ENCODE results near the gene GRM8. TPM values are rescaled to one million over a fixed set of nuclear protein-coding genes. Genes with fewer than 3 reads are reported as not detected.
A peak's percentile ranks its signal among the peaks of the same experiment; 100 is the strongest.

Gene GRM8
- total and polyA plus RNA-seq, 9 of the 15 experiments (the other 6 are each of a cell fraction or from before 2014, with no cell fraction given), result 0.13 TPM; not detected in 7

DNA sequence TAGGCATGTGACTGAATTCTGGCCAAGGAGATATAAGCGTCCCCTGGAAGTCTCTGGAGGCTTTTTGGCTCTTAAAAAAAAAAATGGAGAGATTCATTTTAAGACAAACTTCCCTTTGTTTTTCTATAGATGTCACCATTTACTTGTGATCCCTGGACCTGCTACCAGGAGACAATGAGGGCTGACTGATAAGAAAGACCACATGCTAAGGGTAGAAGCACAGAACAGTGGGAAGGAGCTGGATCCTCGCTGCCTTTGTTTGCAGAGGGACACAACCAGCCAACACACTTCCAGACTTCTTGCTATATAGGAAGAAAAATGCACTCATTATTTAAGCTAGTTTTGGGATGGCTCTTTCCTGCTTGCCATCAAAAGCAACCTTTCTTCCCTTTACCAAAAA, 172.2 kb downstream of the GRM8 start (continued):
- no peak for TF ChIP-seq TFAM (CRISPR knock-in tag; conservative IDR thresholded peaks at IDR 0.05)

DNA sequence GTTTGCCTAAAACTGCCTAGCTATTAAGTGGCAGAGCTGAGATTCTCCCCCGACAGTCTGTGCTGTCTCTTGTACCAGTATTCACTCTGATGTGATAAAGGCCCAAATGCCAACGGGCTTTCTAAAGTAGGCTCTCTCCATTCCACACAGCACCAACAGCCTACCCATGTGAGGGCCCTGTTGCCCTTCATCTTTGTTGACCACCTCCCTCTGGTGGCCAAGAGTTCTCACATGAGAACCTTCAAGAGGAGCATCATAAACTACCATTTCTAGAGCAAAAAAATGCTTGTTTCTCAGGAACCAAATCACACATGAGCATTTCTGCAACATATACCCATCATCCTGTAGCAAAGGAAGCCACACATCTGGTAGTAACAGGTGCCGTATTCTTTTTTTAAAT, 185.8 kb downstream of the GRM8 start:
- H3K4me1 ChIP-seq (replicated peaks in 1 of 2; ENCODE audit: control insufficient read depth in 2 of 2, insufficient read depth in 2 of 2, low read length in 2 of 2), result no peaks in the 10 kb centered on the region
- WGBS (ENCODE audit: insufficient coverage, low coverage, missing lambda C conversion rate), result 3% methylated on average over 3 of the region's 3 CpGs
- no peak overlapping the region for H3K4me2 ChIP-seq (ENCODE audit: insufficient read depth, low read length)
- TF ChIP-seq NR0B1 (IDR thresholded peaks at IDR 0.05; ENCODE audit: partially characterized antibody), result no peak
- TF ChIP-seq RAD21 (CRISPR knock-in tag; conservative IDR thresholded peaks at IDR 0.05 in 1 of 2, IDR thresholded peaks at IDR 0.05 in 1 of 2), result 0 out of 4 replicates have a peak, but pooled peaks of 1 of the 2 experiments have one; percentile 7
- H3K27ac ChIP-seq (ENCODE audit: extremely low read depth, low read depth, low read length), result no peak overlapping the region
- H3K9me3 ChIP-seq (replicated peaks; ENCODE audit: control insufficient read depth, insufficient read depth, low read depth, low read length), result no peaks in the 10 kb centered on the region
- H3K4me3 ChIP-seq, result no peak overlapping the region
- H3K9ac ChIP-seq (ENCODE audit: insufficient read depth in 1 of 2, low read depth in 2 of 2, low read length in 2 of 2), result no peak overlapping the region
- intact Hi-C loops (cut with micrococcal nuclease), result no loop called here
- H2AFZ ChIP-seq (ENCODE audit: low read depth, low read length), result no peak overlapping the region
- H3K79me2 ChIP-seq (ENCODE audit: control insufficient read depth, insufficient read depth, low read length), result no peaks in the 10 kb centered on the region
- no TSS peak for BruUV-seq (replicated peaks)
- no peaks in the 10 kb centered on the region for H3K9me1 ChIP-seq (ENCODE audit: control insufficient read depth, insufficient read depth, low read length)
- no peaks in the 10 kb centered on the region for H3K36me3 ChIP-seq (ENCODE audit: control insufficient read depth, insufficient read depth, low read length)
- in situ Hi-C loops (cut with MboI), result no loop called here
- no peaks in the 10 kb centered on the region for H3K27me3 ChIP-seq (ENCODE audit: control insufficient read depth in 2 of 2, insufficient read depth in 2 of 2, low read length in 2 of 2)
- ATAC-seq, result no peak
- ChIA-PET CTCF (ENCODE audit: low intra/inter-chr PET ratio) (no interaction called here), POLR2A (no interaction called here)
- DNase-seq (ENCODE audit: extremely low read depth in 1 of 4, low spot score in 3 of 4), result no peak
- no peak for FAIRE-seq
- no peaks in the 10 kb centered on the region for H4K20me1 ChIP-seq (replicated peaks; ENCODE audit: control insufficient read depth, insufficient read depth, low read length)

Measured in K562 (cell line).